ENCODE results near the gene SKP1.
A peak's percentile ranks its signal among the peaks of the same experiment; 100 is the strongest.

The SKP1 gene

GRCh38 chr5:134128648-134128995 is 48.1 kb downstream of the SKP1 start:
- DNase-seq: no peak

GRCh38 chr5:134127988-134128647 is 48.6 kb downstream of the SKP1 start:
- DNase-seq: no peak

- DNase-seq: peak; percentile 58
These were observed 49.3 kb downstream of the SKP1 start for GRCh38 chr5:134127376-134127861.

- no peak for DNase-seq
These were observed 51.4 kb downstream of the SKP1 start for GRCh38 chr5:134125039-134126015.

DNA sequence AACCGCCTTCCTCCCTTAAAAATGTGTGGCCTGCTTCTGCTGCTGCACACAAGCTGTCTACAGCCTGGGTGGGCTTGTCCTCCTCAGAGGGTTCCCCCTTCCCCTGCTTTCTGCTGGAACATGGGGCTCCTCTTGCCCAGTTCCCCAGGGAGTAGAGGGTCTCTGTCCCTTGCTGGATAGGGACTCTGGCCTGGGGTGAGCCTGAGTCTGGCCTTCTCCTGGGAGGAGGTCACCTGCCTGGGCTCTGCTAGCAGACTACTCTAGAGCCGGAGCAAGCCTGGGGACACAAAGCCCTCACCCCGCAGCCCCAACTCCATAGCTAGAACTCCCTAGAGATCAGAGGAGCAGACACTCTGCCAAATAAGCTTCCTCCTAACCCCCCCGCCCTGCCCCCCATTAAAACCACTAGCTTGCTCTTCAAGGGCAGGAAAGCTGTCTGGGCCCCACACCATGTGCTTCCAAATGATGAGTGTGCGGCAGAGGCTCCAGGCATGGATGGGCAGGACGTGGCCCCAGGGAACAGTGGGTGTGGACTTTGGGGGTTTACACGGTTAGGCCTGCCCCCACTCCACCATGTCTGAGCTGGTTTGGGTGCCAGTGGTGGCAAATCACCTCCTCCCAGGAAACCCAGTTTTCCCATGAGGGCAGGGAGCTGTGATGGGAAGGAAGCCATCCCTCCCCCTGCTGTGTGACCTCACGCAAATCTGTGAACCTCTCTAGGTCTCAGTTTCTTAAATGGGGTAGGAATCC is 52.3 kb downstream of the SKP1 start:
- peak; percentile 53 for DNase-seq

DNA sequence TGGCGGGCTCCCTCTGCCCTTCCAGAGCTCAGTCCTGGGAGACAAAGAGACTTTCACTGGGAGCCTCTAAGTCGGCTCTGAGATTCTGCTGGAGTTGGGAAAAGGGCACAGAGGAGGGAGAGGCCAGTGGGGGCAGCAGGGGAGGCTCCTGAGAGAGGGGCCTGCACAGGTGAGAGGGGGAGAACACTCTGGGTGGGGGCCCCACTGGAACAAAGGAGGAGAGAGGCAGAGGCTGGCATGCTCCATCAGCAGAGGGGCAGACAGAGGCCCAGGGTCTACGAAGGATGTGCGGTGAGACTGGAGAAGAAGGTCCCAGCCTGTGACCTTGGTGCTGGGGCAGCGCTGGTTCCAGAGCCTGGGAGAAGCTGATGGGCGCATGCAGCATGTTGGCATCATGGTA is 53.4 kb downstream of the SKP1 start:
- DNase-seq: no peak

- DNase-seq: peak; percentile 74
These were observed 54.2 kb downstream of the SKP1 start for GRCh38 chr5:134122530-134122929.

DNA sequence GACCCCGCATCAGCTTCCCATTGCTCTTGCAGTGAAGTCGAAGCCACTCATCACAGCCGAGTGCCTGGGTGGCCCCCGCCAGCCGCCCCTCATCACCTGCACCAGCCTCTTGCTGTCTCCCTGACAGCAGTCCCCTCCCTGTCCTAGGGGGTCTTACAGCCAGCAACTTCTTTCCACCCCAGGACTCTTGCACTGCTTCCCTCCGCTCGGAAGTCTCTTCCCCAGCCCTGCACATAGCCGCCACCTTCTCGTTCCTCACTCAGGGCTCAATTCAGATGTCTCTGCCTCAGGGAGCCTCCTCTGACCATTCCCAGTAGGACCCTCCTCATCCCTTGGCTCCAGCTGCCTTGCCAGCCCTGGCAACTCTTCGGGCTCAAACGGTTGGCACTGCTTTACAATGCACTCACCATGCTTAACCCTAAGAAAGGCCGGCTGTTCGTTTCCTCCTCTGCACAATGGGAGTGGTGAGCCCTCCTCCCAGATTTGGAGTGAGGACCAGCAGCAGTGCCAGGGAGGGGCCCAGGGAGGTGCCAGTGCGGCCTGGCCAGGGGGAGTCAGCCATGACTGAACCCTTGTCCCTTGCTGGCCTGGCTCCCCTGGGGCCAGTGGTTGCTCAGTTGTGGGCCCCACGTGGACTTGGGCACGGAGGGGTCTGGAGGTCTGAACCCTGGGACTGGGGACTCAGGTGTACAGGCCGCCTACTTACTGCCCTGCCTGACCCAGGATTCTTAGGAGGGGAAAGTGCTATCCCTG is 56.2 kb downstream of the SKP1 start:
- no peak for DNase-seq

DNA sequence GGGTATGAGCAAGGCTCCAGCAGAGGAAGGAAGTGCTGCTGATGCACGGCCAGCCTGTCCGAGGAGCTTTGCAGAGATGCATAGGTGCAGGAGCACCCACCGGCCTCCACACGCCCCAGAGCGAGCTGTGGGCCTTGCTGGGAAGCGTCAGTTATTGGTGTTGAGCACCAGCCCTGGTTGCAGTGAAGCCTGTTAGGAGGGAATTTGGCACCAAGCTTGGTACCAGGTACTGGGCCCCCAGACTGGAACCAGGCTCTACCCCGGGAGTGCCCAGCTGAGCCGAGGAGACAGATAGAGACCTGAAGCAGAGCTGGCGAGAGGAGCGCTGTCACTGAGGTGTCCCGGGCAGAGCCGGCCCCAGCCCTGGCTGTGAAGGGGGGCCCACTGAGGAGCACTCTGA is 57.0 kb downstream of the SKP1 start:
- DNase-seq: no peak

GRCh38 chr5:134118212-134118835 is 58.4 kb downstream of the SKP1 start:
- DNase-seq: no peak

DNA sequence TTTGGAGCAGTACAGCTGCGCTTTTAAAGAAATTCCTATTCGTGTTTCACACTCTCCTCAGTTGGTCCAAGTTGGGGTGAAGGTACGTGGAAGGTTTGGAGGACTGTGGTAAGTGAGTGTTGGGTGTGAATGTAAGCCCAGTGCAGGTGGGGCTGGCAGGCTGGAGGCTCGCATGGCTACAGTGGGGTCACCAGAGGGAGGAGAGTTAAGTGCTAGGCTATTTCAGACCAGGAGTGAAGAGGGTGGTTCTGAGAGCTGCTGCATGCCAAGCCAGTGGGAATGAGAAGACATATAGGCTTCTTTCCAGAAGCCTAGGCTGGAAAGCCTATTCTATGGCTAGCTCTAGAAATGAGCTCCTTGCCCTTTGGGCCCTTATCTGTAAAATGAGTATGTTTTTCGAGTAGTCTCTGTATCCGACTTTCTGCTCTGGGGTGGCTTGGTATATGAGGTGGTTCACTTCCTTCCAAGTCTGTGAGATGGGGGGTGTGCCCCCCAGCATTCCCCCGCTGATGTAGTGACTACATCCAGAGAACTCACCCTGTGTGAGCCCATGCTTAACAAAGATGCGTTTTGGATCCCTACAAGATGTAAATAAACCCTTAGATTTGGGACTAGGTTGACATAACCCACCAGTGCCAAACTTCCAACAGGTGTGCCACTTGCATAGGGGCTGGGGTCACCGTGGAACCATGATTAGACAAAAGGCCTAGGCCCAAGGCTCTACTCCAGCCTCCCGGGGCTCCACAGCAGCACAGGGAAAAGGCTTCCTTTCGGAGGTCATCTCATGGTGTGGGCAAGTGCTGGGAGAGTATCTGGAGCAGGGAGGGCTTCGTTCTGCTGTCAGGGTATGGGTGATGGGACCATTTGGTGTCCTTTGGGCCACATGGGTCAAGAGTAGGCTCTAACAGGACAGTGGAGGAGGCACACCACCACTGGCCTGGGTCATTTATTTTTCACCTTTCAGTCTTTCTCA is 59.7 kb downstream of the SKP1 start:
- DNase-seq: no peak

DNA sequence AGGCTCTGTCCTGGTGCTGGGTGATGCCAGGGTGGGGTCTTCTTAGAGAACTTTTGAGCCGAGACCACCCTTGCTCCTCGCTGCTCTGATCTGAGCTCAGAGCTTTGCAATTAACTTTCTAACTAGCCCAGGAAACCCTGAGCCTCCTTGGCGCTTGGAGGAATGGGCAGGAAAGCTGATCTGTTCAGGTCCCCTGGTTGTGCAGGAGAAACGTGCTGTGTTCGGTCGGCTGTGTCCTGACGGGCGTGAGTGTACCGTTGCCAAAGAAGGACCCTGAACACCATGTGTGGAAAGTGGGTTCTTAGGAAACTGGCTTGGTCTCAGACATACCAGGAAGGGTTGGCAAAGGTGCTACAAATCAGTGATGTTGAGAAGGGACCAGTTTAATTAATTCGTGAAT is 60.5 kb downstream of the SKP1 start:
- no peak for DNase-seq

DNA sequence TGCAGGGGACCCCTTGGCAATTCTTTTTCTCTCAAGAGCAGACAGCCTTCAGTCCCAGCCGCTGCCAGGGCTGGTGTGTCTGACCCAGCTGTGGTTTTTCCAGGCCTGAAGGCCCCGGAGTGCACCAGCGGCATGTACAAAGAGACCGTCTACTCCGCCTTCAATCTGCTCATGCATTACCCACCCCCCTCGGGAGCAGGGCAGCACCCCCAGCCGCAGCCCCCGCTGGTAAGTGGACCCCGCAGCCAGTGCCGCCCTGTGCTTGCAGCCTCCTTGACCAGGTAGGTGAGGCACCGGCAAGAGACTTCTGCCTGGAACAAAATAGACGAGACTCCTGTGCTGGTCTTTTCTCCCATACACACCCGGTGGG is 61.0 kb downstream of the SKP1 start:
- DNase-seq: no peak

GRCh38 chr5:134114886-134115805 is 61.6 kb downstream of the SKP1 start:
- DNase-seq: peak; percentile 83

DNA sequence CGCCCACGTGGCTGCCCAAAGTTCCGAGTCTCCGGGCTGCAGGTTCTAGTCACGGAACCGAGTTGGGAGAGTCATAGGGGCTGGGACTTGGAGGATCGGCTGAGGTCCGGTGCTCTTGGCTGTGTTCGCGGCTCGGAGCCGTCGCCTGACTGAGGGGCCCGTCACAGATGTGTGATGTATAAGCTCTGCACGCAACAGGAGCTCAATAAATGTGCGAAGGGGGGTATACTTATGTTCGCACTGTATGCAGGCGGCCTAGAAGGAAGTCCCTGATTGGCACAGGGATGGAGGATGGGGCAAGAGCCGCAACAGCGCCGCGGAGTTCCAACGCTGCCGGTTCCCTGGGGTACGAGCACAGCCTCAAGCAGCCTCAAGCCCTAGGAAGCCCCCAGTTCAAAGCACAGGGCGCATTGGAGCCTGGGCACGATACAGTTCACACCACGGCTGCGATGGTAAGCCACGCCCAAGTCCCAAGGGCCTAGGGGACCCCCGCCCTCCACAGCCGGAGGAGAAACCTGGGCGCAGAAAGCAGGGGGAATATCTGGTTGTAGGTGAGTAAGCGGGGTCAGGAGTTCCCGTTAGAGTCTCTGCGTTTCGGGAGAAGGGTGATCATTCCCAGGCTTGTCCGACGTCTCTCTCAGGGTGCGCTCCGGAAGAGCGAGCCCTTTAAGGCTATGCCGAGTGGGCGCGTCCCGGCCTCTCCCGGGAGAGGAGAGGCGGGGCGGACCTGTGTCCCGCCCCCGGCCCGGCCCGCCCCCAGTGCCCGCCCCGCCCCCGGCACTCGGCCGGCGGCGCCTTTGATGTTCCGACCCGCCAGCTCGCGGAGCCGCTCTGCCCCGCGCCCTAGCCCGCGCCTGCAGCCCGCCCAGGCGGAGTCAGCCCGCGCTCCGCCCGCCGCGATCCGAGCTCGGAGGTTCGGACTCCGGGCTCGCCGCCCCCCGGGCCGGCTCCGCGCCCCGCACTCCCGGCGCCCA is 62.6 kb downstream of the SKP1 start, which contains the start of gene TCF7:
Gene TCF7 (plus strand): TSS at position 780 of the 974 bp plus-strand sequence. CDS start 226 bp downstream, outside the sequence.
- DNase-seq: peak; percentile 86

DNA sequence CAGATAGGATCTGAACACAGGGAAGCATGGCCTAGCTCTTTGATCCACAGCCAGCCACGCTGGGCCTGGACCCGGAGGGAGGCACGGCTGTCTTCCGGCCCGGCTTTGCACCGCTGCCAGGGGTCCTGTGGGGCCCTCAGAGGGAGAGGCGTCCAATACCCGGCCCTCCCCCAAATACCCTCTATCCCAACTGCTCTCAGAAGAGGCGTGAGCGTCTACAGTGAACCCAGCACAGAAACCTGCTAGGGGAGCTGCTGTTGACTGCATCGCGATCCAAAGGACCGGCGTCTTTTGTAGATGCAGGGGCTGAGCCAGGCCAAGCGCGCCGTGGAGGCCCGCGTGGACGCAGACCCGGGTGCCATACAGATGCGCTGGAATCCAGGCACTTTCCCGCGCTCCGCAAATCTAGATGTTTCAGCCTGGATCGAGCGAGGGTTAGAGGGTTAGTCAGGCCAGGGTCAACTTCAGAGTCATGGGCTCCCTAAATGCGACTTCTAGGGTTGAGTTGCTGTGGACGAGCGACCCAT is 63.3 kb downstream of the SKP1 start:
- DNase-seq: no peak

DNA sequence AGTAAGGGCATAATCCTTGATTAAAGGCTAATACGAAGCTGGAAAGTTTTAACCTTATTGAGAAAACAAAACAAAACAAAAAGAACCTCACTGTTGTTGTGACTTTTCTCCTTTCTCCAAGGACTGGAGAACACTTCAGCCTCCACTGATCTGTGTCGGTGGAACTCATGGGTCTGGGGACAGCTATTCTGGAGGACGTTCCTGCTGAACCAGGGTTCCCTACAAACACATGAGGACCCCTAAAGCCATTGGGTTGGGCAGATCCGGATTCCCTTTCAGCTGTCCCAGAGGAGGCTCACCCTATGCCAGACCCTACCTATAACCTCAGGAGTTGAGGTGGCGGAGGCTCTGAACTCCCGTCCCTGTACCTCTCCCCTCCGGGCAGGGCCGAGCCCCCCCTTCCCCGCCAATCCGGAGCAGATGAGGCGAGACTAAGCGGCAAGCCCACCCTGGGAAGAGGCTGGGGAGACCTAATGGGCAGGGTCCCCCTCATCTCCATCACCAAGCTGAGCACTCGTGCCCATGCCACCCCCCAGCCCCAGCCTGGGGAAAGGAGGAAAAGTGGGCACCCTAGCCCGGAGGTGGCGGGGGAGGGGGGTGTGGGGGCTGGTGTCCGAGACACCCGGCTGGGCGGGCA is 63.9 kb downstream of the SKP1 start:
- DNase-seq: no peak
